HG03354 (cell line): ENCODE data around the gene MAL.

Experiments used
- ATAC-seq: cut with Tn5 transposase; IDR thresholded peaks from one replicate; pipeline ENCODE4 v1.9.1; 2021; ENCODE audit warnings: mild to moderate bottlenecking; ENCODE audit not compliant: unreplicated experiment, poor library complexity, severe bottlenecking

Gene MAL

DNA sequence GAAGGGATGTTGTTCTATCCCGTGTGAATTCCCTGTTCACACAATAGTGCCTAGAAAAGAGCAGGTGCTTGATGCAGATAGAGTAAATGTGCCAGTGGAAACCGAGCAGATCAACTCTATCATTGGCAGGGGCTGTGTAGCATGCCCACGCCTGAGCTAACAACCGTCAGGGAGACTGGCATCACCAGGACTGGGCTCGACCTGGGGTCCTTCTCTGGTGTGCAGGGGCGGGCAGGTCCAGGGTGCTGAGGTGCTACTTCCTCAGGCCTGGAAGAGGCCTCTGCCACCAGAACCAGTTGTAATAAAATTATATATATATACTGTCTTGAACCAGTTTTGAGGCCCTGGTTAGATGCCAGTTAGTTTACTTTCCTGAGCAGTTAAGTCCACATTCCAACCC, 11.8 kb upstream of the MAL start:
- no peak for ATAC-seq

GRCh38 chr2:95014126-95014708, 11.3 kb upstream of the MAL start:
- ATAC-seq, result no peak

GRCh38 chr2:95015261-95015912, 10.1 kb upstream of the MAL start:
- no peak for ATAC-seq

DNA sequence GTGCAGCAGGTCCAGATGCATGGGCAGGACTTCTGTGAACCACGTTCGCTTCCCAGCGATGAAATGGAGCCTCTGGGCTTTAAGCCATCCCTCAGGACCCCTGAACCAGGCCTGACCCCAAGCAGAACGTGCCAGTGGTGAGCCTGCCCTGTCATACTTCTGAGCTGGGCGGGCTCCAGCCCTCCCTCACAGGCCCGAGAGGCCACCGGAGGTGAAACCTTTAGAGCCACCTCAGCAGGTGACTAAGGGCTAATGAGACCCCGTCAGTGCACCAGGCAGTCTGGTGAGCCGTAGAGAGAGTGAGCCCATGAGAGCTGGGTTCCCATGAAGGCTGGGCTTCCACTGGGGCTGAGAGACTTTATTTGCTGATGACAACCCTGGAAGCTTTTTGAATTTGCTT, 8.9 kb upstream of the MAL start:
- ATAC-seq, result no peak

DNA sequence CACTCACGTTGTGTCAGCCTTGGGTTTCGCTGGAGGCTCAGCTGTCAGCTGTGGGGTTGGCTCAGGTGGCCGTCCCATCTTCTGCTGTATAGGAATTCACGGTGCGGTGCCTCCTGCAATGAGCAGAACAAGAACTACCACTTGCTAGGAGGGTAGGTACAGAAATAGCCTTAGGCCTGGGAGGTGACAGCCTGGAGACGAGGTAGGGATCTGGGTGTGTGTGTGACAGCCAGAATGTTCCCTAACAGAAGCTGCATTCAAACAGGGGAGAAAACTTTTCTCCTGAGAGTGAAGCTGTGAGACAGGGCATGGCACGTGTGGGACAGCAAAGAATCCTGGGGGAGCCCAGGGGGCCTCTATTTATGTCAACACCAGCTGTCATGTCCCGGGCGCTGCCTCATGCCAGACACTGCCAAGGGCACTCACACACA, 8.4 kb upstream of the MAL start:
- no peak for ATAC-seq

GRCh38 chr2:95017836-95018235, 7.7 kb upstream of the MAL start:
- ATAC-seq, result no peak

DNA sequence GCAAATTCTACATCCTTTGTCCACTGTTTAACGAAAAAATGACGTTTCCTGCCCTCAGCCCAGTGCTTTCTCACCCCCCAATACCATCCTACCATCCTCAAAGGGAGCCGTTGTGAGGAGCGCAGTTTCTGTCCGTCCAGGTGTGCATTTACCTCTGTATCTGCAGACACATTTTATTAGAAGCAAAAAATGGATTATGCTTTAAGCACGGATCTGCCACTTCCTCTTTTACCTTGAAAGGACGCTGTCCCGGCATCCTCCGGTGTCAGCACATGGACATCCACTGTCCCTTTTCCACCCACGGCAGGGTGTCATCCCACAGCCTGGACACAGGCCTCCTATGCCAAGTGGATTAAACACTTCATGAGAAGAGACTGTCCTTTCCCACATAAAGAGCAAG, 7.2 kb upstream of the MAL start:
- no peak for ATAC-seq

- no peak for ATAC-seq
Measured at GRCh38 chr2:95018861-95019550, 6.5 kb upstream of the MAL start.

GRCh38 chr2:95019572-95019971, 5.9 kb upstream of the MAL start:
- ATAC-seq, result no peak

DNA sequence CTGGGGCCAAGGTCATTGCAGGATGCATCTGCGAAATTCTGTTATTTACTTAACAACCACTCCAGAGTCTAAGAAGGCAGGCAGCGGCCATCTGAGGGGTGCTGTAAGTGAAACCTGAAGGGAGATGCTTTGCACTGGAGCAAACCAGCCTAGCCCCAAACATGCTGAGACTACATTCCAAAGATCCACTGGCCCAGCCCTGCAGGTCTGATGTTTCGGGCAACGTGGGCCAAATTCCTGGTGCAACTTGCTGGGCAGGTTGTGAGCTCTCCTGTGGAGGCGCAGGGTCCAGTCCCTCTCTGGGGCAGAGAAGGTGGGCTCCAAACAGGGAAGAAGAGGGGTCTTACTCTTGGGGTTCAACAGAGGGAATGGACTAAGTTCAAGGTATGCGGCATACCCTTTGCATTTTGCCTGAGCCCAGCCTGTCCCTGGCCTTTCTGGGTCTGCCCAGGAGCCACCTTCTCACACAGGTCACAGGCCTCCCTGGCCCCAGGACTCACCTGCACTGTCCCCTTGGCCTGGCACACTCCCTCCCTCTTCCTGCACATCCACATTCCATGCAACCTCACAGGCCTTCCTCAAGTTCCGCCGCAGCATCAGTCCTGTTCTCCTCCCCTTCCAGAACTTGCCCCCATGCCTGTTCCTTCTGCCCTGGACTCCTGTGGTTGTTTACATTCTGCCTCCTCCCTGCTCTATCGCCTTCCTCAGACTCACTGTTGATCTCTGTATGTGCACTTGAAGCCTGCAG, 5.1 kb upstream of the MAL start:
- no peak for ATAC-seq

DNA sequence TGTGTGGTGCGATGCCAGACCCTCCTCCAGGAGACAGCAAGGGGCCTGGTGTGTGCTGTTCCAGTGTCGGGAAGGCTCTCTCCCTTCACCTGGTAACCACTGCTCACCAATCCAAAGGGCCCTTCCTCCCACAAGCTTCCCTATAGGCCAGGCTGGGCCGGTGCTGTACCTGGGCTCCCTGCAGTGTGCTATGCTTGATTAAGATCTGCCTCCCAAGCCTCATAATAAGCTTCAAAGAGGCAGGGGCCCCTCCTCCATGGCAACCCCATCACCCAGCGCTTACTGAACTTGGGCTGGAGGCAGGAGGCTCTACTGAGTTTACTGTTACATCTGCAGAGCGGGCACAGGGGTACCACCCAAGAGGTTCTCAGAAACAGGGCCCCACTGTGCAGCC, 4.5 kb upstream of the MAL start:
- ATAC-seq, result no peak

DNA sequence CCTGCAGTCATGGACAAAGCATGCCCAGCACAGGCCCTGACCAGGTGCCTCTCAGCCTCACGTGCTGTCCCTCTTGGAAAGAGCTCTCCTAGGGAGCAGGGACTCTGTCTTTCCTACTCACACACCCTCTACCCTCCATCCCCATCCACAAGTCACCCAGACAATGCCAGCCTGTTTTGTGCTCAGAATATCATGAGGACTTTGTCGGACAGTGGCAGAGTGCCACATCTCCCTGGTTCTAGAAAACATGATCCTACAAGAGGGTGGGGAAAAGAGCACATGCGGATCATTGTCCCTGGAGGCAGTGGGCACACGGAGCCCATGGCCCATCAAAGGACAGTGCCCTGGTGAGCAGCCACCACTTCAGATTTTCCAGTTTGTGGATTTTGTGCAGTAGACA, 3.7 kb upstream of the MAL start:
- ATAC-seq, result no peak

DNA sequence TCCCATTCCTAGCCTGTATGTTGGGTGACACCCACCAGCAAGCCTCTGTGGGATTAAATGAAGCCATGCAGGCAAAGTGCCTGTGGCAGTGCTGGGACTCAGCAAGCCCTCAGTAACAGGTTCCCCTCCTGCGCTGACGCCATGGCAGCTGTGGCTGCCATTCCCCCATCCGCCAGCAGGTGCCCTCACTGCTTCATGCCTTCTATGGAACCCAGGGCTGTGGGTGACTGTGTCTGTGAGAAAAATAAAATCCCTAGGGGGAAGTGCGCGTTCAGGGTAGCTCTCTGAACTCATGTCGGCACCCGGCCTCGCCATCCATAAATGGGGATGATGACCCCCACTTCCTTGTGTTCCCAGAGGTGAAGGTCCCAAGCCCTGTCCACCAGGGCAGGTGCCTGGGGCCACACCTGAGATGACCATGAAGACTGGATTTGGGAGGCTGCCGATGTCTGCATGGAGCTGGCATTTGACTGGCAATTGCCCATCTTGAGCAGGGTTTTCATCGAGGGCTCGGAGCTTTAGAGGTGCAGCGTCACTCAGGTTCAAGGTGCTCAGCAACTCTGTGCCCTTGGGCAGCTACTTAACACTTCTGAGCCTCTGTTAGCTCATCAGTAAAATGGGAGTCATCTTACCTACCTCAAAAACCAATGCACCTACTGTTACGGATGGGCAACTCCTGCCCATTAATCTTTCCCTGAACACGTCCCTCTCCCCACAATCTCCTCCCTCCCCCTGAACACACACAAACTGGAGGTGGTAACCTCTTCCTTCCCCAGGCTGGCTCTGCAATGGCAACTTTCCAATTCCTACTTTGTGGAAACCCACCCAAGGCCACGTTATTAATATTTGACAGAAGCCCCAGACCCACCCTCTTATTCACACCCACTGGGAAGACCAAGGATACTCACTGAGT, 2.9 kb upstream of the MAL start:
- ATAC-seq, result peak; percentile 91

DNA sequence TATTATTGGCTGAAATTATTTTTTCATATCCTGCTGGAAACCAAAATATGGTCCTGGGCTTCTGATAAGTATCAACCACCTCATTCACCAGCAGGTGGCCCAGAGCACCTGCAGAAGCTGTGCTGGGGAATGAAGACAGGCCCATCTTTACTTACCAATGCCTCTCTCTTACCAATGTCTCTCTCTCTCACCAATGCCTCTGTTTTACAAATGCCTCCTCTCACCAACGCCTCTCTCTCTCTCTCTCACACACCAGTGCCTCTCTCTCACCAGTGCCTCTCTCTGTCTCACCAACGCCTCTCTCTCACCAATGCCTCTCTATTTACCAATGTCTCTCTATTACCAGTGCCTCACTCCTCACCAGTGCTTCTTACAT, 2.3 kb upstream of the MAL start:
- ATAC-seq, result no peak

DNA sequence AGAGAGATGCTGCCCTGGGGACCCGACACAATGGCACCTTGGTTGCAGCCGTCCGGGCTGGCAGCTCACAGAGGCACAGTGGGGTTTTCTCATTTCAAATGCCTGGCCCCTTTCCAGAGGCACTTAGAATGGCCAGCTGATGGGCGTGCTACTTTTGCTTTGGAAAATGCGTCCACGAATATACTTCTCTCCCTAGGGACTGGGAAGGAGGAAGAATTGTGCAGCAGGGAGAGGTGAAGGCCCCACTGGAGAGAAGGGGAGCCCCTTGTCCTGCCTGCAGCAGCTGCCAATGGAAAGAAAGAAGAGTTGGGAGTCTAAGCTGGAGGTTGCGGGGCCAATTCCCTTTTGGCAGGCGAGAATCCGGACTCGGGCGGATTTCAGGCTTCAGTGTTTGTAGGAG, 1.1 kb upstream of the MAL start:
- ATAC-seq, result no peak

GRCh38 chr2:95024960-95025405, 525 bp upstream of the MAL start:
- no peak for ATAC-seq

- no peak for ATAC-seq
Measured at GRCh38 chr2:95026471-95027368, 1.2 kb downstream of the MAL start.

DNA sequence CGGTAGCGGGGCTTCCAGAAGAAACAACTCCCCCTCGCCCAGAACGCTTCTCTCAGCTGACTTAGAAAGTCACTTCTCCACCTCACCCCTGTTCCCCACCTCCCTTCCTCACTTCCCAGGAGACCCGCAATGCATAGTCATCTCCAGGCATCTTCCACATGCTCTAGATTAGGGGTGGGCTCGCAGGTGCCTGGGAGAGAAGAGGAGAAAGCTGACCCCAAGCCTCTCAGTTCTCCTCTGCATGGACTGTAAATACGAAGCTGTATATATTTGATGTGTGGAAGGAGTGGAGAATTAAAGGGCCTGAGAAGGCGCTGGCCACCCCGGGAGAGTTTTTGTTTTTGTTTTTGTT, 1.8 kb downstream of the MAL start:
- ATAC-seq, result no peak

- ATAC-seq, result no peak
Measured at GRCh38 chr2:95029898-95030341, 4.4 kb downstream of the MAL start.
